ENCODE measurements around the gene FAAH. TPM values are rescaled to one million over a fixed set of nuclear protein-coding genes. Genes with fewer than 3 reads are reported as not detected.
"Not testable (repeated sequence)": the region's sequence is repeated elsewhere in the genome, so short reads cannot be mapped to it uniquely, and the experiment has no call there.

The FAAH gene
- total RNA-seq: 2.4 and 3.8 TPM in 2 replicates

DNA sequence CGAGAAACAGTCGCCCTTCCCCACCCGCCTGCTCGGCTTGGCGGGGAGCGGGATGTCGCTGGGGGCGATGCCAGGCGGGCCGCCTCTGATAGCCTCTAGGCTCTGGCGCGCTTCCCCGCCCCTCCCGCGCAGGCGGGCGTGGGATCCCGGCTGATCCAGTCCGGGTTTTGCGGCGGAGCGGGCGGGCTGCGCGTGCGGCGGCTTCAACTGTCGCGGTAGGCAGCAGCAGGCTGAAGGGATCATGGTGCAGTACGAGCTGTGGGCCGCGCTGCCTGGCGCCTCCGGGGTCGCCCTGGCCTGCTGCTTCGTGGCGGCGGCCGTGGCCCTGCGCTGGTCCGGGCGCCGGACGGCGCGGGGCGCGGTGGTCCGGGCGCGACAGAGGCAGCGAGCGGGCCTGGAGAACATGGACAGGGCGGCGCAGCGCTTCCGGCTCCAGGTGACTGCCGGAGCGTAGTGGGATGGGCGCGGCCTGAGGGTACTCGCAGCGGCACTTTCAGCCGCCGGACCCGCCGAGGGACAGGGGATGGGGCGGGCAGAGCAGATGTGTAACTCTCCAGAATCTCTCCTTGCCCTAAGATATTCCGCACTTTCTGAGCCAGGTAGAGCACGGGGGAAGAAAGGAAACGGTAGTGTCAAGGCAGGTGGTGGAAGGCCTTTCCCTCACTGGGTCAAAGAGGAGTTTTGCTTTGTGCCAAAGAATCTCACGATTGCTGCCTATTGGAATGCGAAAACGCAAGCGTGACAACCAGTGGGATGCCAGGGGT lies at the start of gene FAAH:
Gene FAAH, plus strand, starts transcription at position 210 of the 764 bp plus-strand sequence. Its CDS starts 32 bp downstream, at position 242.
- Mint-ChIP-seq H3K4me1 (ENCODE audit: low read depth) (peaks cover 6% of the 10 kb centered on the region), H3K4me3 (ENCODE audit: low read depth) (peak within 1 kb of the TSS; percentile 63), H3K27me3 (ENCODE audit: low read depth) (peaks cover 21% of the 10 kb centered on the region), H3K27ac (no peak within 1 kb of the TSS), H3K9me3 (peaks cover 14% of the 10 kb centered on the region), H3K36me3 (ENCODE audit: low read depth) (peaks cover 9% of the 10 kb centered on the region)
- intact Hi-C loops (cut with micrococcal nuclease): no loop called here
- DNase-seq (ENCODE audit: low spot score): peak; percentile 36

DNA sequence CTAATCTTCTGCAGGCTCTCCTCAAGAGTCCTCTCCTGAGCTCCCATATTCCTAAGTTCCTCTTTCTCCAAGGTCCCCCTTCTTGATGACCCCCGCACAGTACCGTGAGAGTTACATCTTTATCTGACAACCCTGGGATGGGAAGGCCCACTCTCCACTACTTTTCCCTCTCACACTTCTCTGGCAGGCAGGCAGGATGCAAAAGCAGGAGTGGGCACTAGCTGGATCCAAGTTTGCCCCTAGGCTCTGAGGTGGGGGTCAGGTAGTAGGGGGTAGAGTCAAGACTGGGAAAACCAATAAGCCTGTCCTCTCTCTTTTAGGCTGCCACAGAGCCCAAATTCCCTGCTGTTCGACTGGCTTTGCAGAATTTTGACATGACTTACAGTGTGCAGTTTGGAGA lies 49.6 kb upstream of the FAAH start:
- intact Hi-C loops (cut with micrococcal nuclease): loop anchor here (10.0 kb wide), 1 partner anchor 240 kb away; no protein-coding TSS in a partner anchor
- no peak for DNase-seq (ENCODE audit: low spot score)
- Mint-ChIP-seq H3K4me3 (ENCODE audit: low read depth) (no peak overlapping the region), H3K27ac (no peak overlapping the region), H3K9me3 (no peaks in the 10 kb centered on the region), H3K27me3 (ENCODE audit: low read depth) (no peaks in the 10 kb centered on the region), H3K4me1 (ENCODE audit: low read depth) (peaks cover 29% of the 10 kb centered on the region), H3K36me3 (ENCODE audit: low read depth) (peaks cover 63% of the 10 kb centered on the region)

GRCh38 chr1:46345281-46345680 lies 48.8 kb upstream of the FAAH start:
- Mint-ChIP-seq H3K9me3 (no peaks in the 10 kb centered on the region), H3K36me3 (ENCODE audit: low read depth) (peaks cover 71% of the 10 kb centered on the region), H3K27ac (no peak overlapping the region), H3K4me3 (ENCODE audit: low read depth) (no peak overlapping the region), H3K27me3 (ENCODE audit: low read depth) (no peaks in the 10 kb centered on the region), H3K4me1 (ENCODE audit: low read depth) (peaks cover 27% of the 10 kb centered on the region)
- intact Hi-C loops (cut with micrococcal nuclease): loop anchor here (10.0 kb wide), 1 partner anchor 240 kb away; no protein-coding TSS in a partner anchor
- DNase-seq (ENCODE audit: low spot score): no peak

- Mint-ChIP-seq H3K4me3 (ENCODE audit: low read depth) (no peak overlapping the region), H3K27me3 (ENCODE audit: low read depth) (no peaks in the 10 kb centered on the region), H3K9me3 (no peaks in the 10 kb centered on the region), H3K27ac (no peak overlapping the region), H3K36me3 (ENCODE audit: low read depth) (peaks cover 66% of the 10 kb centered on the region), H3K4me1 (ENCODE audit: low read depth) (peaks cover 2% of the 10 kb centered on the region)
- intact Hi-C loops (cut with micrococcal nuclease): no loop called here
- no peak for DNase-seq (ENCODE audit: low spot score)
Measured at GRCh38 chr1:46352363-46352762, 41.8 kb upstream of the FAAH start.

- DNase-seq (ENCODE audit: low spot score); H3K27me3 Mint-ChIP-seq (ENCODE audit: low read depth); intact Hi-C loops (cut with micrococcal nuclease); H3K9me3 Mint-ChIP-seq; H3K4me3 Mint-ChIP-seq (ENCODE audit: low read depth); H3K4me1 Mint-ChIP-seq (ENCODE audit: low read depth); H3K27ac Mint-ChIP-seq: not testable (repeated sequence)
- H3K36me3 Mint-ChIP-seq (ENCODE audit: low read depth): peaks cover 48% of the 10 kb centered on the region
Measured at GRCh38 chr1:46355920-46356319, 38.2 kb upstream of the FAAH start.

DNA sequence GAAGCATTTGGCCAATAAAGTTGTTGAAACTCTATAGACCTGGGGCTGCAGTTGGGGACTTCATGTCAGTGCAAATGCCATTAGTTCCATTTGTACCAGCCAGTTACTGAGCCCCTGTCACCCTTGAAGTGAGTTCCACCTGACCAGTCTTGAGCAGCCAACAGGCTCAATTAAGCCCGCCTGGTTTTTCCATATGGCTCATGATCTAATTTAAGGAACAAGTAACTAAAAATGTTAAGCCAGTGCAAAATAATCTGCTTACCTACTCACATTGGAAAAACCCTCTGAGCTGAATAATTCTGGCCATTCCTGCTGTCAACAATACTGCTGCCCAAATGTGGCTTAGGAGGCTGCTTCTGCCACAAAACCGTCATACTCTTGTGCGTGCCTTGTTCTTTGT lies 32.0 kb upstream of the FAAH start:
- Mint-ChIP-seq H3K4me3 (ENCODE audit: low read depth) (no peak overlapping the region), H3K4me1 (ENCODE audit: low read depth) (no peaks in the 10 kb centered on the region), H3K9me3 (no peaks in the 10 kb centered on the region), H3K36me3 (ENCODE audit: low read depth) (peaks cover 47% of the 10 kb centered on the region), H3K27me3 (ENCODE audit: low read depth) (no peaks in the 10 kb centered on the region), H3K27ac (no peak overlapping the region)
- no peak for DNase-seq (ENCODE audit: low spot score)
- intact Hi-C loops (cut with micrococcal nuclease): no loop called here

- H3K27ac Mint-ChIP-seq: no peak overlapping the region
- no peak for DNase-seq (ENCODE audit: low spot score)
- H3K9me3 Mint-ChIP-seq: no peaks in the 10 kb centered on the region
- peaks cover 46% of the 10 kb centered on the region for H3K36me3 Mint-ChIP-seq (ENCODE audit: low read depth)
- intact Hi-C loops (cut with micrococcal nuclease): no loop called here
- H3K27me3 Mint-ChIP-seq (ENCODE audit: low read depth): no peaks in the 10 kb centered on the region
- H3K4me3 Mint-ChIP-seq (ENCODE audit: low read depth): no peak overlapping the region
- no peaks in the 10 kb centered on the region for H3K4me1 Mint-ChIP-seq (ENCODE audit: low read depth)
Measured at GRCh38 chr1:46363121-46363520, 31.0 kb upstream of the FAAH start.

DNA sequence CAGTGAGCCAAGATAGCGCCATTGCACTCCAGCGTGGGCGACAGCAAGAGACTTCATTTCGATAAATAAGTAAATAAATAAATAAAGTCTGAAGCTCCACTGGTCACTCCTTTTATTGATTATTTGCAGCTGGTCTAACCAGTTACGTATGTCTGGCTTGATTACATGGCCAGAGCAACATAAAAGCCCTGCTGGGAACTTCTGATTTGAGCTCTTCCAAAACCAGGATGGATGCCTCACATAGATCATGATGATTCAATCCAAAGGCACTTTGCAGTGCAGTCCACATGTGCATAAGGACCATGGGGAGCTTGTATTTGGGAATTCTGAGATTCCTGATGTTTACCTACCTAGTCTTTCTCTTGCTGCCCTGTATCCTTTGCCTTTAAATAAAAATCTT lies 29.5 kb upstream of the FAAH start:
- intact Hi-C loops (cut with micrococcal nuclease): no loop called here
- Mint-ChIP-seq H3K4me1 (ENCODE audit: low read depth) (peaks cover 4% of the 10 kb centered on the region), H3K36me3 (ENCODE audit: low read depth) (peaks cover 53% of the 10 kb centered on the region), H3K27ac (no peak overlapping the region), H3K27me3 (ENCODE audit: low read depth) (no peaks in the 10 kb centered on the region), H3K9me3 (no peaks in the 10 kb centered on the region), H3K4me3 (ENCODE audit: low read depth) (no peak overlapping the region)
- DNase-seq (ENCODE audit: low spot score): no peak

- H3K9me3 Mint-ChIP-seq; H3K4me3 Mint-ChIP-seq (ENCODE audit: low read depth); H3K27me3 Mint-ChIP-seq (ENCODE audit: low read depth); DNase-seq (ENCODE audit: low spot score); H3K27ac Mint-ChIP-seq; intact Hi-C loops (cut with micrococcal nuclease): not testable (repeated sequence)
- Mint-ChIP-seq H3K4me1 (ENCODE audit: low read depth) (peaks cover 12% of the 10 kb centered on the region), H3K36me3 (ENCODE audit: low read depth) (peaks cover 47% of the 10 kb centered on the region)
Measured at GRCh38 chr1:46365796-46366195, 28.3 kb upstream of the FAAH start.

- no peak overlapping the region for H3K27ac Mint-ChIP-seq
- peaks cover 12% of the 10 kb centered on the region for H3K4me1 Mint-ChIP-seq (ENCODE audit: low read depth)
- no peaks in the 10 kb centered on the region for H3K27me3 Mint-ChIP-seq (ENCODE audit: low read depth)
- peaks cover 37% of the 10 kb centered on the region for H3K36me3 Mint-ChIP-seq (ENCODE audit: low read depth)
- intact Hi-C loops (cut with micrococcal nuclease): no loop called here
- no peak for DNase-seq (ENCODE audit: low spot score)
- no peak overlapping the region for H3K4me3 Mint-ChIP-seq (ENCODE audit: low read depth)
- H3K9me3 Mint-ChIP-seq: no peaks in the 10 kb centered on the region
Measured at GRCh38 chr1:46367072-46367471, 27.0 kb upstream of the FAAH start.

- H3K36me3 Mint-ChIP-seq (ENCODE audit: low read depth): peaks cover 35% of the 10 kb centered on the region
- H3K4me3 Mint-ChIP-seq (ENCODE audit: low read depth); H3K27ac Mint-ChIP-seq; intact Hi-C loops (cut with micrococcal nuclease); DNase-seq (ENCODE audit: low spot score); H3K9me3 Mint-ChIP-seq; H3K27me3 Mint-ChIP-seq (ENCODE audit: low read depth): not testable (repeated sequence)
- H3K4me1 Mint-ChIP-seq (ENCODE audit: low read depth): peaks cover 12% of the 10 kb centered on the region
Measured at GRCh38 chr1:46367701-46368100, 26.4 kb upstream of the FAAH start.

- no peaks in the 10 kb centered on the region for H3K9me3 Mint-ChIP-seq
- H3K36me3 Mint-ChIP-seq (ENCODE audit: low read depth): peaks cover 34% of the 10 kb centered on the region
Measured at GRCh38 chr1:46368791-46369190, 25.3 kb upstream of the FAAH start.

GRCh38 chr1:46369542-46370213 lies 24.4 kb upstream of the FAAH start:
- intact Hi-C loops (cut with micrococcal nuclease): no loop called here
- H3K27me3 Mint-ChIP-seq (ENCODE audit: low read depth): no peaks in the 10 kb centered on the region
- H3K4me3 Mint-ChIP-seq (ENCODE audit: low read depth): no peak overlapping the region
- peaks cover 12% of the 10 kb centered on the region for H3K4me1 Mint-ChIP-seq (ENCODE audit: low read depth)
- H3K9me3 Mint-ChIP-seq: no peaks in the 10 kb centered on the region
- H3K36me3 Mint-ChIP-seq (ENCODE audit: low read depth): peaks cover 33% of the 10 kb centered on the region
- DNase-seq (ENCODE audit: low spot score): no peak
- H3K27ac Mint-ChIP-seq: peak overlapping the region; percentile 64

More at GRCh38 chr1:46368791-46369190, 25.3 kb upstream of the FAAH start:
- H3K4me3 Mint-ChIP-seq (ENCODE audit: low read depth): no peak overlapping the region
- intact Hi-C loops (cut with micrococcal nuclease): no loop called here
- DNase-seq (ENCODE audit: low spot score): no peak
- H3K27me3 Mint-ChIP-seq (ENCODE audit: low read depth): no peaks in the 10 kb centered on the region
- H3K4me1 Mint-ChIP-seq (ENCODE audit: low read depth): peaks cover 12% of the 10 kb centered on the region
- no peak overlapping the region for H3K27ac Mint-ChIP-seq

Measured in activated T-helper 2 cell treated with anti-CD3 and anti-CD28 coated beads, Interferon-gamma antibody, Interleukin-2, Interleukin-4, amounts not matched to agents 10 μg/mL and 5 μg/mL and 100 μg/mL, durations not matched to agents 14 hours and 24 hours and 36 hours (primary cell).